ENCODE measurements around the gene ABHD18.
"Not testable (repeated sequence)": the region's sequence is repeated elsewhere in the genome, so short reads cannot be mapped to it uniquely, and the experiment has no call there.

ABHD18 gene

GRCh38 chr4:127965062-127965802 lies at the start of gene ABHD18, which contains the start of gene MFSD8:
TSS of gene ABHD18 (plus strand) at chr4:127965406. CDS start at chr4:127982956, 17,550 bp downstream.
TSS of gene MFSD8 (minus strand) at chr4:127965173. CDS start at chr4:127965133, 40 bp downstream.
- peak; percentile 100 for DNase-seq

- no peak for DNase-seq
These were observed 48.7 kb upstream of the ABHD18 start for GRCh38 chr4:127916512-127916911.

- no peak for DNase-seq
These were observed 48.1 kb upstream of the ABHD18 start for GRCh38 chr4:127917151-127917550.

- DNase-seq, result no peak
These were observed 44.7 kb upstream of the ABHD18 start for GRCh38 chr4:127920521-127920920.

- DNase-seq, result no peak
These were observed 43.0 kb upstream of the ABHD18 start for GRCh38 chr4:127922226-127922625.

GRCh38 chr4:127925720-127926119 lies 39.5 kb upstream of the ABHD18 start:
- not testable (repeated sequence) for DNase-seq

- DNase-seq, result no peak
These were observed 35.0 kb upstream of the ABHD18 start for GRCh38 chr4:127930175-127930574.

GRCh38 chr4:127931836-127932235 lies 33.4 kb upstream of the ABHD18 start:
- not testable (repeated sequence) for DNase-seq

- no peak for DNase-seq
These were observed 28.2 kb upstream of the ABHD18 start for GRCh38 chr4:127936974-127937373.

GRCh38 chr4:127957105-127957504 lies 8.1 kb upstream of the ABHD18 start:
- no peak for DNase-seq

- no peak for DNase-seq
These were observed 5.4 kb upstream of the ABHD18 start for GRCh38 chr4:127959794-127960193.

- not testable (repeated sequence) for DNase-seq
These were observed 1.4 kb upstream of the ABHD18 start for GRCh38 chr4:127963633-127964398.

- peak in 1 of 3 donors; percentile 12 for DNase-seq
These were observed 662 bp upstream of the ABHD18 start for GRCh38 chr4:127964426-127965061.

- DNase-seq, result peak; percentile 21 to 41 (median 23)
These were observed 583 bp downstream of the ABHD18 start for GRCh38 chr4:127965803-127966175.

- no peak for DNase-seq
These were observed 2.1 kb downstream of the ABHD18 start for GRCh38 chr4:127967141-127967775.

GRCh38 chr4:127968586-127968985 lies 3.4 kb downstream of the ABHD18 start:
- DNase-seq, result no peak

- DNase-seq, result not testable (repeated sequence)
These were observed 5.7 kb downstream of the ABHD18 start for GRCh38 chr4:127970925-127971324.

- DNase-seq, result no peak
These were observed 10.0 kb downstream of the ABHD18 start for GRCh38 chr4:127975121-127975770.

GRCh38 chr4:127978930-127979329 lies 13.7 kb downstream of the ABHD18 start:
- no peak for DNase-seq

- DNase-seq, result no peak
These were observed 17.2 kb downstream of the ABHD18 start for GRCh38 chr4:127982445-127982844.

- DNase-seq, result no peak
These were observed 20.8 kb downstream of the ABHD18 start for GRCh38 chr4:127985989-127986388.

- DNase-seq, result peak in 1 of 3 donors; percentile 23
These were observed 23.4 kb downstream of the ABHD18 start for GRCh38 chr4:127988638-127989037.

Measured in suppressor macrophage treated with lipopolysaccharide for 1 hour (primary cell).